GM19099 (cell line): ENCODE data around the gene ADGRE1.

ENCODE experiments used
- POLR2A ChIP-seq: IDR thresholded peaks from 3 replicates; pipeline ENCODE4 v1.6.1; 2011; ENCODE audit warnings: low read depth; ENCODE audit not compliant: insufficient read length; ENCODE audit errors: extremely low read depth

The ADGRE1 gene

GRCh38 chr19:6873708-6874431, 13.5 kb upstream of the ADGRE1 start:
- no peak for TF ChIP-seq POLR2A

DNA sequence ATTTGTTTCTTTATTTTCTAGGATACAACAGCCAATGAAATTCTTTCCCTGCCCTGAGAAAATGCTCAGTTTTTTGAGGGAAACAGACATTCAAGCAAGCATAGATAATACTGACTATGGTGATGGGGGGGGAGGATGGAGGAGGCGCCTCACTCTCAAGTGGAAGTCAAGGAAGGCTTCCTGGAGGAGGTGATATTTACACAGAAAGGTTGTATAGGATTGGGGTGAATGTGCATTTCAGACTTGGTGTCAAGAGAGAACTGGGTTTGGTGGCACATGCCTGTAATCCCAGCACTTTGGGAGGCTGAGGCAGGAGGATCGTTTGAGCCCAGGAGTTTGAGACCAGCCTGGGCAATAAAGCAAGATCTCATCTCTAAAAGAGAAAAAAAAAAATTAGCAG, 12.2 kb upstream of the ADGRE1 start:
- TF ChIP-seq POLR2A = no peak

GRCh38 chr19:6876748-6877147, 10.6 kb upstream of the ADGRE1 start:
- no peak for TF ChIP-seq POLR2A

DNA sequence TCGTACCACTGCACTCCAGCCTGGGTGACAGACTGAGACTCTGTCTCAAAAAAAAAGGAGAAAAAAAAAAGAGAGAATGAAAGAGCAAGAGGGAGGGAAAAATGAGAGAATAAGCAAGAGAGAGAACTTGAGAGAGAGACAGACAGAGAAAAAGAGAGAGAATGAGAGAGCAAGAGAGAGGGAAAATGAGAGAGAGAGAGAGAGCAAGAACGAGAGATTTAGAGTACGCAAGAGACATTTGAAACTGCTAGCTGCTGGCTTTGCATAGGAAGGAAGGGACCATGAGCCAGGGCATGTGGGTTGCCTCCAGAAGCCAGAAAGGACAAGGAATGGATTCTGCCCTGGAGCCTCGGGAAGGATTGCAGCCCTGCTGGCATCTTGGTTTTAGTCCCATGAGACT, 9.6 kb upstream of the ADGRE1 start:
- TF ChIP-seq POLR2A = no peak

DNA sequence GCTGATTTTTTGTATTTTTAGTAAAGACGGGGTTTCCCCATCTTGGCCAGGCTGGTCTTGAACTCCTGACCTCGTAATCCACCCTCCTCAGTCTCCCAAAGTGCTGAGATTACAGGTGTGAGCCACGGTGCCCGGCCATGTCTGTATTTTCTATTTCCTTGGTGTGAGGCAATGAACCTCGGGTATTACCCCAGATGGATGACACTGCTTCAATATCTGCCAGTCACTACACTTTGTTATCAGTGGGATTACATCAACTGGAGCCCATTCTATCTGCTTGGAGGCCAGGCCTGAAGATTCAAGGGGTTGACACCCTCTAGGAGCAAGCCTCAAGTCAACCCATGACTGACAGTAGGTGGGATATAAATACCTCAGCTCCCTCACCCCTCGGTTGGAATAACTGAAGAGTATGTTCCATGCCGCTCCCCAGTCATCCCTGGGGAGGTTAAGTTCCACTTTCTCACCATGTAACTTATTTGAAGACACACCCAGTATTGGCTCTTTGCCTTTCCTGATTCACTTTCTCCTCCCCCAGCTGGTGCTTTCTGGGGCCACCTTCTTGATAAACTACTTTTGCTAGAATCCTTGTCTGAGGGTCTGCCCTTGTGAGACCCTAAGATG, 992 bp upstream of the ADGRE1 start:
- TF ChIP-seq POLR2A = no peak

DNA sequence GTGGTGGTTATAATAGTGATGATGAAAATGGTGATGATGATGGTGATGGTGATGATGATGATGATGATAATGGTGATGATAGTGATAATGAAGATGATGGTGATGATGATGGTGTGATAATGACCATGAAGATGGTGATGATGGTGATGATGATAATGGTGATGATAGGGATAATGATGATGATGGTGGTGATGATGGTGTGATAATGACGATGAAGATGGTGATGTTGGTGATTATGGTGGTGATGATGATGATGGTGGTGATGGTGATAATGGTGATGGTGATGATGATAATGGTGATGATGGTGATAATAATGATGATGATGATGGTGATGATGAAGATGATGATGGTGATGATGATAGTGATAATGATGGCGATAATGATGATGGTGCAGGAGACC, 1.6 kb downstream of the ADGRE1 start:
- TF ChIP-seq POLR2A = no peak

GRCh38 chr19:6890401-6890913, 3.1 kb downstream of the ADGRE1 start:
- no peak for TF ChIP-seq POLR2A

DNA sequence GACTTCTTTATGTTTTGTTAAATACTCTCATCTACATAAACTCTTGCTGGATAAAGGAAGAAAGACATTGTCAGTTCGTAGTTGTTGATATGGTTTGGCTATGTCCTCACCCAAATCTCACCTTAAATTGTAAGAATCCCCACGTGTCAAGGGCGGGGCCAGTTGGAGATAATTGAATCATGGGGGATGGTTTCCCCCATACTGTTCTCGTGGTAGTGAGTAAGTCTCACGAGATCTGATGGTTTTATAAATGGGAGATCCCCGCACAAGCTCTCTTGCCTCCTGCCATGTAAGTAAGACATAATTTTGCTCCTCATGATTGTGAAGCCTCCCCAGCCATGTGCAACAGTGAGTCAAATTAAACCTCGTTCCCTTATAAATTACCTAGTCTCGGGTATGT, 3.6 kb downstream of the ADGRE1 start:
- TF ChIP-seq POLR2A = no peak

DNA sequence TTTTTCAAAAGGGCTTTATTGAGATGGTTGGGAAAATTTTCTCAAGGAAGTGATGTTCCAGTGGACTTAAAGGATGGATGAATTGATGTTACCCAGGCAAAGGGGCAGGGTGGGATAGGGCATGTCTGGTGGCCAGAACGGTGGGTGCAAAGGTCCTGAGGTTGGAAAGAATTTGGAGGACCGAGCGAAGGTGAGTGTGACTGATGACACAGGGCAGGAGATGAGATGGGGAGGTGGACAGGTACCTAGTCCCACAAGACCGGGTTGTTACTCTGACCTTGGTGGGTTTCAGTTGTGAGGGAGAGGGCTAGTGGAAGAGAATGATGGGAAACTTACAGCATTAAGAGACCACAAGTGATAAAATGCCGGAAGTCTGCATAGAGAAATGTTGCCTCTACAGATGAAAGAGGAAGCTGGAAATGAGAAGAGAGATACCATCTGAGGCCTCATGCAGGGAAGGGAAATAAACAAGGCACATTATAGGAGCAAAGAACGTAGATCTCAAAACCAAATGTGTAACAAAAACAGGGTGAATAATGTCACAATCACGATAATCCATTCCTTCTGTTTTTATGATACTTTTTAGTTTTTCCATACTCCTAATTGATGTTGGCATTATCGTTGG, 4.5 kb downstream of the ADGRE1 start:
- no peak for TF ChIP-seq POLR2A

GRCh38 chr19:6894313-6894712, 6.9 kb downstream of the ADGRE1 start:
- TF ChIP-seq POLR2A = no peak

- TF ChIP-seq POLR2A = no peak
Observed at GRCh38 chr19:6903446-6903845, 16.1 kb downstream of the ADGRE1 start.

- TF ChIP-seq POLR2A = no peak
Observed at GRCh38 chr19:6906559-6907060, 19.2 kb downstream of the ADGRE1 start.

DNA sequence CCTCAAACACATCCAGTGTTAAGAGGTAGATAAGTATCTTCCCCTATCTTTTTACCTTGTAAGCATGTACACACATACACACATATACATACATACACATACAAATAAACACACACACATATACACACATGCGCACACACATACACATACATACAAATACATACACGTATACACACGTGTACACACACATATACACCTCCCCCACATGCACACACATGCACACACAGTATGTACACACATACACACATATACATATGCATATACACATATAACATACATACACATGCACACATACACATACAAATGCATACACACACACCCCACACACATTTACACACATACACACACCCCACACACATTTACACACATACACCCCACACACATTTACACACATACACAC, 24.1 kb downstream of the ADGRE1 start:
- no peak for TF ChIP-seq POLR2A

DNA sequence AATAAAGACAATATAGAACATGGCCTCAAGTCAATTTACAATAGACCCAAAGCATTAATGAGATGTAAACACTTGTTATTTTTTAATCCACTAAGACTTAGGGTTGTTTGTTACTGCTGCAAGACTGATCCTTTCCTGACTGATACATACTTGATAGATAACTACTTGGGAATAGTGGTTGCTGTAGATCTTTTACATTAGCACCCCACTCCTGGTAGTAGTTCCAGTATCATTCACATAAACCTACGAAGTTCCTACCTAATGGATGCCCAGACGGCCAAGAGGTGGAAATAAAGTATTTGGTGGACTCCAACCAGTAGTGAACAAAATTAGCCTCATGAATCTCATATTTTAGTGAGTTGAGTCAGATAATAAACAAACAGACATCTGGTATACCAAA, 26.9 kb downstream of the ADGRE1 start:
- no peak for TF ChIP-seq POLR2A

GRCh38 chr19:6916952-6917351, 29.6 kb downstream of the ADGRE1 start:
- TF ChIP-seq POLR2A = no peak

DNA sequence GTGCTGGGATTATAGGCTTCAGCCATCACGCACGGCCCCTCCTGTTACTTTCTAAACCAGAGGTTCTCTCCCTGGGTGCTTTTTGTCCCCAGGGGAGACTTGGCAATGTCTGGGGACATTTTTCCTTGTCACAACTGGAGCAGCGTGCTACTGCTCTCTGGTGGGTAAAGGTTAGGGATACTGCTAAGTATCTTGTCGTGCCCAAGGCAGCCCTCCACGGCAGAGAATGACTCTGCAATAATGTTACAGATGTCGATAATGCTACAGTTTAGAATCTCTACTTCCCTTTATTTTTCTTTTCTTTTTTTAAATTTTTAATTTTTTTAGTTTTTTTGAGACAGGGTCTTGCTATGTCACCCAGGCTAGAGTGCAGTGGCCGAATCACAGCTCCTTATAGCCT, 38.0 kb downstream of the ADGRE1 start:
- no peak for TF ChIP-seq POLR2A

DNA sequence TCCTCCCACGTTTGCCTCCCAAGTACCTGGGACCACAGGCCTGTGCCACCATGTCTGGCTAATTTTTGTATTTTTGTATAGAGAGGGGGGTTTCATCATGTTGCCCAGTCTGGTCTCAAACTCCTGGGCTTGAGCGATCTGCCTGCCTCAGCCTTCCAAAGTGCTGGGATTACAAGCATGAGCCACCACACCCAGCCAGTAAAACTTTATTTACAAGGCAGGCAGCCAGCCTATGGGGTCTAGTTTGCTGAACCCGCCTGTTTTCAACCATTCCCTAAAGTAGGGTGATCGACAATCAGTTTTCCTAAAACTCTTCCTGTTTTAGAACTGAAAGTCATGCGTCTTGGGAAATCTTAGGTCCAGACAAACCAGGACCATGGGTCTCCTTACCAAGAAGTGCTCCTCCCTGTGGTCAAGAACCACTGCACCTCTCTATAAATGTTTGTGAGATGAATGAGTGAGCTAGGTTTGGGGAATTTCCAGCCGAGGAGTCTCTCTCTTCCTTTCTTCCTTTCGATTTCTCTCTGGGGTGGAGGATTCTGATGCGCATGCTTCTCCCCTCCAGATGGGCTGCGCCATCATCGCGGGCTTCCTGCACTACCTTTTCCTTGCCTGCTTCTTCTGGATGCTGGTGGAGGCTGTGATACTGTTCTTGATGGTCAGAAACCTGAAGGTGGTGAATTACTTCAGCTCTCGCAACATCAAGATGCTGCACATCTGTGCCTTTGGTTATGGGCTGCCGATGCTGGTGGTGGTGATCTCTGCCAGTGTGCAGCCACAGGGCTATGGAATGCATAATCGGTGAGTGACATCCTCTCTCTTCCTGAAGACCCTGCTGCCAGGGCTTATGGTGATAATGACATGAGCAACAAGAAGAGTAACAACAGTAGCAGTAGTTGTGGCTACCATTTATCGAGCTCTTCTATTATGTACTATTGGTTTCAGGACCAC, 38.7 kb downstream of the ADGRE1 start:
- TF ChIP-seq POLR2A = no peak
